Upper lobe of right lung (tissue), 1 donor: ENCODE data around the gene CCNF. TPM values are rescaled to one million over a fixed set of nuclear protein-coding genes. Genes with fewer than 3 reads are reported as not detected.

ENCODE experiments used
- ATAC-seq: fragments of 200-7000 bp; cut with Tn5 transposase; one replicate; pipeline ENCODE4 v1.9.1; 2020; ENCODE audit warnings: mild to moderate bottlenecking, moderate library complexity
- DNase-seq: peaks from one replicate; pipeline ENCODE4 v3.0.0-alpha.2; 2020
- H3K27ac ChIP-seq: fragments of 200-600 bp; one replicate; pipeline ENCODE4 v1.8.0; 2022
- H3K27me3 ChIP-seq: fragments of 200-600 bp; one replicate; pipeline ENCODE4 v1.8.0; 2022; ENCODE audit warnings: mild to moderate bottlenecking
- H3K36me3 ChIP-seq: fragments of 200-600 bp; one replicate; pipeline ENCODE4 v1.8.0; 2022
- H3K4me1 ChIP-seq: fragments of 200-600 bp; one replicate; pipeline ENCODE4 v1.8.0; 2022
- H3K4me3 ChIP-seq: fragments of 200-600 bp; one replicate; pipeline ENCODE4 v1.8.0; 2022; ENCODE audit warnings: mild to moderate bottlenecking
- H3K9me3 ChIP-seq: fragments of 200-600 bp; one replicate; pipeline ENCODE4 v1.8.0; 2022
- CTCF ChIP-seq: fragments of 200-600 bp; IDR thresholded peaks from one replicate; pipeline ENCODE4 v1.8.0; 2022; ENCODE audit warnings: antibody characterized with exemption
- intact Hi-C: fragments of 100-400 bp; cut with DNase I; formaldehyde crosslinking; loops from one replicate; pipeline ENCODE4 v1.11.0; 2022
- total RNA-seq: library from RNA; stranded (reverse); fragmentation: NEBNext Ultra II Directional; extraction: Animal tissue kit (Norgen Biotek cat#: 25700); gene quantifications from one replicate; pipeline ENCODE4 v1.2.1, GENCODE V29; 2021
- donor health status: DM: no; HTN: yes; CAD: no; lungs with severe emphysema.

CCNF gene
- total RNA-seq, 1 donor from 2014 or later = 3.6 TPM

DNA sequence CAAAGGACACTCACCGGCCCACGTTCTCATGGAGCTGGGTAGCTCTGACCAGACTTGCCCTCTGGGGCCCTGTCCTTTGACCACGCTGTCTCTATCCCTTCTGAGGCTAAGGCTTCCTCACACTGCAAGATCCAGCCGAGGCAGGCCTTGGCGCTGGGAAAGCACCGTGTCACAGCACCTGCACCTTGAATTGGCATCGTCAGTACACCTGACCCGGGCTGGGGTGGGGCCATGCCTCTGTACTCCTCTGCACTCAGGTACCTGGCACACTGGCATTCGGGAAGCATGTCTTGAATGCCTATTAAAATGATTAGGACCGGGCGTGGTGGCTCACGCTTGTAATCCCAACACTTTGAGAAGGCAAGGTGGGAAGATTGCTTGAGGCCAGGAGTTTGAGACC lies 51.7 kb downstream of the CCNF start:
- TF ChIP-seq CTCF = no peak
- Histone ChIP-seq H3K4me1 (peaks cover 54% of the 10 kb centered on the region), H3K36me3 (no peaks in the 10 kb centered on the region), H3K27me3 (no peaks in the 10 kb centered on the region), H3K27ac (peak overlapping the region; percentile 72), H3K4me3 (no peak overlapping the region), H3K9me3 (no peaks in the 10 kb centered on the region)
- ATAC-seq (peak; percentile 83), DNase-seq (peak; percentile 87)
- intact Hi-C loops = no loop called here

GRCh38 chr16:2481676-2482075 lies 52.4 kb downstream of the CCNF start:
- no peak for DNase-seq
- no peaks in the 10 kb centered on the region for H3K27me3 ChIP-seq
- H3K36me3 ChIP-seq = no peaks in the 10 kb centered on the region
- ATAC-seq = no peak
- peaks cover 57% of the 10 kb centered on the region for H3K4me1 ChIP-seq
- peak overlapping the region; percentile 36 for H3K27ac ChIP-seq
- intact Hi-C loops = no loop called here
- H3K9me3 ChIP-seq = no peaks in the 10 kb centered on the region
- TF ChIP-seq CTCF = no peak
- no peak overlapping the region for H3K4me3 ChIP-seq

- peaks cover 56% of the 10 kb centered on the region for H3K4me1 ChIP-seq
- H3K36me3 ChIP-seq = no peaks in the 10 kb centered on the region
- ATAC-seq = no peak
- no peak for TF ChIP-seq CTCF
- no peaks in the 10 kb centered on the region for H3K27me3 ChIP-seq
- DNase-seq = no peak
- no peak overlapping the region for H3K4me3 ChIP-seq
- no peak overlapping the region for H3K27ac ChIP-seq
- no peaks in the 10 kb centered on the region for H3K9me3 ChIP-seq
- intact Hi-C loops = no loop called here
These were observed 53.0 kb downstream of the CCNF start for GRCh38 chr16:2482249-2482648.

GRCh38 chr16:2482708-2483534 lies 53.7 kb downstream of the CCNF start:
- Histone ChIP-seq H3K36me3 (no peaks in the 10 kb centered on the region), H3K4me1 (peaks cover 52% of the 10 kb centered on the region), H3K27me3 (no peaks in the 10 kb centered on the region), H3K9me3 (no peaks in the 10 kb centered on the region), H3K4me3 (peak overlapping the region; percentile 16), H3K27ac (peak overlapping the region; percentile 58)
- intact Hi-C loops = no loop called here
- ATAC-seq (peak; percentile 5), DNase-seq (no peak)
- TF ChIP-seq CTCF = no peak

DNA sequence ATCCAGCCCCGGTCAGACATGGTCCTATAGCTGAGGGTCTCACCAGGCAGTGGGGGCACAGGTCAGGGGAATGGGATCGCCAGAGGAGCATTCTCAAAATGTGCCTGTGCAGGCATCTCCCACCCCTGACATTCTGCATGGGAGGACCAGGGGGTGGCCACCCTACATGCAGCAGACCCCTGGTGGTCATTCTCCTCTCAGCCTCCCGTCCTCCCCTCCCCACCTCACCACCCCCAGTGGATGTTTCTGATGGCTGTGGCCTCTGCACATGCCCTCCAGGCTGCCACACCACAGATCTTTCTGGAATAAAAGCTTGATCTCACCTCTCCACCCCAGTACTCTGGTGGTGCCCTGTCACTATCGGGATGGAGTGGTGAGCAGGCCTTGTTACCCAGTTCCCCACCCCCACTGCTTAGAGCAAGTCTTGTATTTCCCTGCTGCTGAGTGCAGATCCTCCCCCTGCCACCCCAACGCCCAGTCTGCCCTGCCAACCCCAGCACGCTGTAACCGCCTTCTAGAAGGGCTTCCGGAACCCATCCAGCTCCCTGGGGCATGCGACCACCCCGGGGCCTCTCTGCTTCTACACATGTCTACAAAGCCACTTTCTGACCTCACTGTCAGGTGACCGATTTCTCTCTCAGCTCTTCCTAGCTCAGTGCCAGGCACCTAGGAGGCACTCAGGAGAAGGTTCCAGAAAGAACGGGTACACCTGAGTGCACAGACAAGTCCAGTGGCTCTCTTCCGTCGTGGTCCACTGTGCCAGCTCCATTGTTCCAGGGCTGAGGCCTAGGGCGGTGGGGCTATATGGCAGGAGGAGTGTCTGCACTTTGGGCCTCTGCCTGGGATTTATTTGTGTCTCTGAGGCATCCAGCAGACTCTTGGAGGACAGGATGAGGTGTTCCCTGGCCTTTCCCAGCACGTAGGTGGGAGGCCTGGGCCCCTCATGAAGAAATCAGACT lies 55.0 kb downstream of the CCNF start:
- H3K4me1 ChIP-seq = peaks cover 52% of the 10 kb centered on the region
- DNase-seq (no peak), ATAC-seq (no peak)
- H3K4me3 ChIP-seq = no peak overlapping the region
- no peak overlapping the region for H3K27ac ChIP-seq
- no peaks in the 10 kb centered on the region for H3K9me3 ChIP-seq
- H3K36me3 ChIP-seq = no peaks in the 10 kb centered on the region
- intact Hi-C loops = no loop called here
- TF ChIP-seq CTCF = no peak
- no peaks in the 10 kb centered on the region for H3K27me3 ChIP-seq
